Lung microvascular endothelial cell (primary cell): ENCODE data around the gene PCNX3. TPM values are rescaled to one million over a fixed set of nuclear protein-coding genes. Genes with fewer than 3 reads are reported as not detected.
A peak's percentile ranks its signal among the peaks of the same experiment; 100 is the strongest.

Source experiments
- DNase-seq, 2 donors: peaks; one replicate each; pipeline versions ENCODE4 v3.0.0 to v3.0.0-alpha.2; 2010; ENCODE audit warnings: low read depth in 2 of 2
- total RNA-seq: library from RNA; depleted of rRNA; stranded (reverse); fragments of >200 nt; gene quantifications from 2 replicates; pipeline ENCODE4 v1.2.1, GENCODE V29; 2014

Gene PCNX3
- total RNA-seq, 1 donor from 2014 or later: 12.9 TPM

- no peak for DNase-seq
These were observed 19.1 kb upstream of the PCNX3 start for GRCh38 chr11:65596520-65596919.

GRCh38 chr11:65598258-65598699 is 17.3 kb upstream of the PCNX3 start:
- DNase-seq: no peak

GRCh38 chr11:65599216-65599954 is 16.2 kb upstream of the PCNX3 start:
- no peak for DNase-seq

GRCh38 chr11:65599955-65600246 is 15.7 kb upstream of the PCNX3 start:
- no peak for DNase-seq

GRCh38 chr11:65604258-65604657 is 11.3 kb upstream of the PCNX3 start:
- DNase-seq: no peak

GRCh38 chr11:65606876-65607613 is 8.5 kb upstream of the PCNX3 start:
- peak; percentile 89 to 95 for DNase-seq

GRCh38 chr11:65607614-65608426 is 7.8 kb upstream of the PCNX3 start:
- no peak for DNase-seq

GRCh38 chr11:65609229-65609628 is 6.3 kb upstream of the PCNX3 start:
- no peak for DNase-seq

- no peak for DNase-seq
These were observed 5.9 kb upstream of the PCNX3 start for GRCh38 chr11:65609665-65610064.

GRCh38 chr11:65610404-65610803 is 5.2 kb upstream of the PCNX3 start:
- DNase-seq: no peak

GRCh38 chr11:65611028-65611757 is 4.4 kb upstream of the PCNX3 start:
- peak; percentile 86 to 92 for DNase-seq

- peak; percentile 68 to 81 for DNase-seq
These were observed 3.6 kb upstream of the PCNX3 start for GRCh38 chr11:65611758-65612603.

GRCh38 chr11:65612691-65613090 is 2.9 kb upstream of the PCNX3 start:
- DNase-seq: no peak

- peak; percentile 18 to 21 for DNase-seq
These were observed 2.3 kb upstream of the PCNX3 start for GRCh38 chr11:65613091-65613928.

GRCh38 chr11:65615950-65616574 is 486 bp downstream of the PCNX3 start:
- DNase-seq: peak in 1 of 2 donors; percentile 52

GRCh38 chr11:65616575-65617001 is 1.0 kb downstream of the PCNX3 start:
- no peak for DNase-seq

- DNase-seq: no peak
These were observed 1.7 kb downstream of the PCNX3 start for GRCh38 chr11:65617136-65617850.

GRCh38 chr11:65617990-65618751 is 2.6 kb downstream of the PCNX3 start:
- DNase-seq: no peak
